Measurements from ENCODE around the gene POU5F1.
A peak's percentile ranks its signal among the peaks of the same experiment; 100 is the strongest.
"Not testable (repeated sequence)": the region's sequence is repeated elsewhere in the genome, so short reads cannot be mapped to it uniquely, and the experiment has no call there.

The POU5F1 gene

DNA sequence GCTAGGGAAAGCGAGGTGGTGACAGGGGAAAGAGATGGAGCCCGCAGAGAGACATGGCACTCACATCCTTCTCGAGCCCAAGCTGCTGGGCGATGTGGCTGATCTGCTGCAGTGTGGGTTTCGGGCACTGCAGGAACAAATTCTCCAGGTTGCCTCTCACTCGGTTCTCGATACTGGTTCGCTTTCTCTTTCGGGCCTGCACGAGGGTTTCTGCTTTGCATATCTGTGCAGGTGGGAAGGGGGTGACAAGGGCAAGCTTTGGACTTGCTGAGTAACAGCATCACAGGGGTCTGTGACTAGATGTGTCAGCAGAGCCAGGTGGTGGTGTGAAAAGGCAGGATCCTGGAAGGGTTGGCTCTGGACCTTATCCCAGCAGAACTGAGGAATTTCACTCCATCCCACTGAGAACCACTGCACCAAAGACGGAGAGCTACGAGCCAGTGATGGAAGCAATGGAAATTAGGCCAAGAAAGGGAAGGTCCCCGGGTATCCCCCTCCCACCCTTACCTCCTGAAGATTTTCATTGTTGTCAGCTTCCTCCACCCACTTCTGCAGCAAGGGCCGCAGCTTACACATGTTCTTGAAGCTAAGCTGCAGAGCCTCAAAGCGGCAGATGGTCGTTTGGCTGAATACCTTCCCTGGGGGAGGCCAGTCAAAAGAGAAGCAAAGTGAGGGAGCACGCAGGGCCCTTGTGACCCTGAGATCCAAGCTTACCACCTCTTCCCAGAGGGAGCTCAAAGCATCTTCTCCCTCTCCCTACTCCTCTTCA is 5.2 kb downstream of the POU5F1 start:
- not testable (repeated sequence) for DNase-seq (ENCODE audit: low read depth)

DNA sequence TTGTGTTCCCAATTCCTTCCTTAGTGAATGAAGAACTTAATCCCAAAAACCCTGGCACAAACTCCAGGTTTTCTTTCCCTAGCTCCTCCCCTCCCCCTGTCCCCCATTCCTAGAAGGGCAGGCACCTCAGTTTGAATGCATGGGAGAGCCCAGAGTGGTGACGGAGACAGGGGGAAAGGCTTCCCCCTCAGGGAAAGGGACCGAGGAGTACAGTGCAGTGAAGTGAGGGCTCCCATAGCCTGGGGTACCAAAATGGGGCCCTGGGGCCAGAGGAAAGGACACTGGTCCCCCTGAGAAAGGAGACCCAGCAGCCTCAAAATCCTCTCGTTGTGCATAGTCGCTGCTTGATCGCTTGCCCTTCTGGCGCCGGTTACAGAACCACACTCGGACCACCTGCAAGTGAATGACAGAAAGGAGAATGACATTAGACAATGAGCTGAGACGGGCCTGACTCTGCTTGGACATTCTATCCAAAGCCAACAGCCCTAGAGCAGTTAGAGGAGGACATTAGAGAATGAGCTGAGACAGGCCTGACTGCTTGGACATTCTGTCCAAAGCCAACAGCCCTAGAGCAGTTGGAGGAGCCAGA is 5.9 kb downstream of the POU5F1 start:
- not testable (repeated sequence) for DNase-seq (ENCODE audit: low read depth)

DNA sequence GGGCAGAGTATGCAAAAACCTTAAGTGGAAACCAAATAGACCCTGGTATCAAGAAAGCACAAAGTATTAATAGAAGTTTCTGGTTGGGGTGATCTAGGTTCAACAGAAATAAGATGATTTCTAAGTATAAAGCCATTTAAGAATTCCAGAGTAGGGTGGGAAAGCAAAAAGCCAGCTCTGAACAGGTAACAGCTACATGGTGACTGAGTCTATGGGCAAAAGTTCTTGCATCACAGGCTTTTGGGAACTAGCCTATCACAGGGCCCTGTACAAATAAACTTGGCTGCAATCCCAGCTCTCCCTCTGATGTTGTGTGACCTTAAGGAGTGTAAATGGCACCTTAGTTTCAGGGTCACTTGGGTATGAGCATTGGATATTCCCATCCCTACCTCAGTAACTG is 6.6 kb downstream of the POU5F1 start:
- DNase-seq (ENCODE audit: low read depth): no peak

DNA sequence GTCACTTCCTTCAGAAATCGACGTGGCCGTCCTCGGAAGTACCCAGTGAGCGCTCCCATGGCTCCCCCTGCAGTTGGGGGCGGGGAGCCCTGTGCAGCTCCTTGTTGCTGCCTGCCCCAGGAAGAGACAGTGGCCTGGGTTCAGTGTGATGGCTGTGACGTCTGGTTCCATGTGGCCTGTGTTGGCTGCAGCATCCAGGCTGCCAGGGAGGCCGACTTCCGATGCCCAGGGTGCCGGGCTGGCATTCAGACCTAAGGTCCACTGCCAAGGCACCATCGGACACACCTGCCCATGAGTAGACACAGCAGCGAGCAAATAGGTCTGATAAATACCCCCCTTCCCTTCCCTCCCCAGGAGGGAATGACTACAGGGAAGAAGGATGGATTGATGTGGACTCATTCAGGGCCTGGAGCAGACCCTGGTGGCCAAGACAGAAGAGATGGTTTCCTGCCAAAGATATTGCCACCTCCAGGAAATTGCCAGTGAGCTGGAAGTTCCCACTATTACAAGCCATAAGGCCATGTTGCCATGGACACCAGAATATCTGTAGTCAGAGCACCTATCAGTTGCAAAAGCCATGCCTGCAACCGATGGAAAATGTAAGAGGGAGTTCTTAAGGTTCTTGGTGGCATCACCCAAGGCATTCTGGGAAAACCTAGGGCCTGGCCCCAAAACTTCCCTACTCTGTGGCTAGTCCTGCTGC is 7.9 kb downstream of the POU5F1 start:
- DNase-seq (ENCODE audit: low read depth): no peak

DNA sequence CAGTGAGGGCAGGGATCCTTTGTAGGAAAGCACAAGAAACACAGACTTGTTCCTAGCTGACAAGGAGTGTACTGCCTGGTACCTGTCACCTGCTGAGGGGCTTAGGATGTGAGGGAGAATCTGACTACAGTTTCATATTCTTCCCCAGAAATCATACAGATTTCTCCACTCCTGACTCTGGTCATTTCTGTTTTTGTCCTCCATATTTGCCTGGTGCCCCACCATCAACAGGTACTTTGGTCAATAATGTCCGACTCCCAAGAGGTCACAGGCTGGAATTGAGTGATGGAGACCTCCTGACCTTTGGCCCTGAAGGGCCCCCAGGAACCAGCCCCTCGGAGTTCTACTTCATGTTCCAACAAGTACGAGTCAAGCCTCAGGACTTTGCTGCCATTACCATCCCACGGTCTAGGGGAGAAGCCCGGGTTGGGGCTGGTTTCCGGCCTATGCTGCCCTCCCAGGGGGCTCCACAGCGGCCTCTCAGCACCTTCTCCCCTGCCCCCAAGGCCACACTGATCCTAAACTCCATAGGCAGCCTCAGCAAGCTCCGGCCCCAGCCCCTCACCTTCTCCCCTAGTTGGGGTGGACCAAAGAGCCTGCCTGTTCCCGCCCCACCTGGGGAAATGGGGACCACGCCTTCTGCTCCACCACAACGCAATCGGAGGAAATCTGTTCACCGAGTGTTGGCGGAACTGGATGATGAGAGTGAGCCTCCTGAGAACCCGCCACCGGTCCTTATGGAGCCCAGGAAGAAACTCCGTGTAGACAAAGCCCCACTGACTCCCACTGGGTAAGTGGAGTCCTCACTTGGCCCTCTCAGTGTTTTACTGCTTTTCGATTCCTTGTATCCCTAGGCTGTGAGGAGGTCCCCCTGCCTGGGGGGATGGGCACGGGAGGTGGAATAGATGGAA is 9.0 kb downstream of the POU5F1 start:
- DNase-seq (ENCODE audit: low read depth): no peak

DNA sequence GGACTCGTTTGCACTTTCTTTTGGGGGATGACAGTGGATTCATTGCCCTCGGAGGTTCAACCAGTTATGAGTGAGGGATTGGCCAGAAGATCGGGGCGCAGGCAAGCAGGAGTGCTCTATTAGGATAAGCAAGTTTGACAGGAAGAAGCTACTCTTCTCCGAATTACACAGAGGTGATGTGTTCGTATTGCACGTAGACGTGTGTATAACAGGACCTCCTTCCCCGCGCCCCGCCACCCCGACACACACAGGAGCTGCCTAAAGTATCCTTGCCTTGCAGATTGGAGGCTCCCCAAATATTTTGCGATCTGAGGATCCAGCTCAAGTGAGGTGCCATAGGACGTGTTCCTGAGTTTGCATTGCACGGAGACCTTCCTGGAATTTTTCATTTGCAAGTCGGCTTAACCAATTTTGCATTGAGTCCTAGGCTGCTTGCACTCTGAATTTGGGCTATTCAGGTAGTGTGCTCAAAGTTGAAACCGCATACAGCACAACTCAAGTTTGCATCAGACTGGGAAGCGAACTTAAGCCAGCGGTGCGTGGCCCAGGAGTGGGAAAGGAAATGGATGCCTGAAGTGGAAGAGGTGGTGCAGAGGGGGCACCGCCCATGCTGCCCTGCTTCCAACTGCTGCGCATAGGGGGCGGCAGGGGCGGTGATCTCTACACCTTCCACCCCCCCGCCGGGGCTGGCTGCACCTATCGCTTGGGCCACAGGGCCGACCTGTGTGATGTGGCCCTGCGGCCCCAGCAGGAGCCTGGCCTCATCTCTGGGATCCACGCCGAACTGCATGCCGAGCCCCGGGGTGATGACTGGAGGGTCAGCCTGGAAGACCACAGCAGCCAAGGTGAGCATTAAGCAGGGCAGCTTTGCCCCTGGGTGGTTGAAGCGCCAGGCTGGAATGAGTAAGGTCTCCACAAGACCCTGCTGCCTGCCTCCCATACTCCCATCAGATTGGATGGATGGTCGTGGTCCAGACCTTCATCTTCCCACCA is 11.3 kb downstream of the POU5F1 start:
- DNase-seq (ENCODE audit: low read depth): no peak

DNA sequence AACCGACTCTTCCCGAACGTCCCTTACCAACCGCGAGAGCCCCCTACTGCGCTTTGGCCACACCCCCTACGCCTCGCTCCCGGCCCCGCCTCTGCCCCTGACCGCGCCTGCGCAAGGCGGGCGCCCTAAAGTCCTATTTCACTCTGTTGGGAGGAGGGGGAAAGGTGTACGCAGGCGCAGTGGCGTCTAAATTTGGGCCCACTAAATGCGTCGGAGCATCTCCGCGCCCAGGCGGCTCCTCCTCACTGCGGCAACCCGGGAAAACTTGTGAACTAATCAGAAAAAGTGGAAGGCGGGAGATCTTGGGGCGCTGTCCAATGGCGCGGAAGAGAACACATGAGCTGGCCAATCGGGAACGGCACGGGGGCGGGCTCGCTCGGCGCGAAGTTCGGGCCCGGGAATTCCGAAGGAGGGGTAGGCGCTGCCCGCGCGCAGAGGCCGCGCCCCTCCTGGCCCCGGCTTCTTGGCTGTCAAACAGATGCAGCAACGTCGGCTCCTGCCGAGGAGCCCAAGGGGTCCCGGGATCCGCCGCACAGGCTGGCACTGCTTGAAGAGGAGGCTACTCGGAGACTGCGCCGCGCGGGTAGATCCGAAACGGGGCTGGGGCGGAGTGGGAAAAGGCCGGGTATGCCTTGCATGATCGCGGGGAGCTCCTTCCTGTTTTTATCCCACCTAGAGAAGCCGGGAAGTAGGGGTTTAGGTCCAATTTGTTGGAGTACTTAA is 12.2 kb downstream of the POU5F1 start, which contains the start of gene TCF19:
TCF19 (plus strand) TSS at position 450 of the 723 bp plus-strand sequence. CDS start 881 bp downstream, outside the sequence.
- DNase-seq (ENCODE audit: low read depth): peak; percentile 99

DNA sequence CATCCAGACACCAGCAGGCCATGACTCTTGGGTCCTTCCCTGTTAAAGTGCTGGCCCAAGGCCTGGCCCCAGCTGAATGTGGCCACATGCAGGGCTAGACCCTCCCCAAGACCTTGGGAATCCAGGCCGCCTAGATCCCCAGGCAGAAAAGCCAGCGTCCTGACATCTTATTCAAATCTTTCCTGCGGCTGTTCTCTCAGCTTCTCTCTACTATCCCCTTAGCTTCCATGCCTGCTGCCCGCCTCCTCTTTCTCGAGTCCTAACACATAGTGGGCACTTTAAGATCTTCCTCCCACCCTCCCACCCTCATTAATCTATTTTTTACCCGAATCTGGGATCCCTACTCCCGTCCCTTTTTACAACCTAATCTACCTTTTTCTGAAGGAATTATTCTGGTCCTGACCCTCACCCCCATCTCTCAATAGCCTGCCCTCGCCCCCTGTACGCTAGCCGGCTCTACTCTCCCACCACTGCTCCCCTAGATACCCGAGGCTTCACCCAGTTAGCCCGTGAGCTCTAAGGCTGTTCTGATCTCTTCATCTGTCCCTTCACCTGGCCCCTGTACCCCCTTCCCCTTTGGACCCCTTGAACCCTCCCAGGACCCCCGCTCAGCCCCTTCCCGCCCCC is 12.9 kb downstream of the POU5F1 start, which contains the start of gene CCHCR1:
CCHCR1 (minus strand) TSS at position 290 of the 627 bp plus-strand sequence; CDS start at position 88, 202 bp downstream.
- DNase-seq (ENCODE audit: low read depth): no peak

DNA sequence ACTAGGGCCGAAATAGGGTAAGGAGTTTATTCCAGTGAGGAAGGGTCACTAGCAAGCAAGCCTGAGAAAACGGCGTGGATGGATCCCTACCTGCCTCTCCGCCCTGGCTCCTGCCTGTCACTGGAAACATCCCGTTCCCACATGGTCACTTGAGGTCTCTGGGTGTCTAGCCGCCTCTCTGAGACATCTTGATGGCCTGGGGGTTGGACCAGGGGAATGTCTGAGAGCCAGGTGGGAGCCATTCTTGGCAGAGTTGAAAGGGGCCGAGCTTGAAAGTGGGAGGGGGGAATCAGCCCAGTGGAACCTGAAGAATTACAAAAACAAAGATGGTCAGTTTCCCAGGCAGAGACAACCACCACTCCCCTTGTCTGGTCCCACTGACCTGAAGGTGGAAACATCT is 13.8 kb downstream of the POU5F1 start:
- DNase-seq (ENCODE audit: low read depth): no peak

DNA sequence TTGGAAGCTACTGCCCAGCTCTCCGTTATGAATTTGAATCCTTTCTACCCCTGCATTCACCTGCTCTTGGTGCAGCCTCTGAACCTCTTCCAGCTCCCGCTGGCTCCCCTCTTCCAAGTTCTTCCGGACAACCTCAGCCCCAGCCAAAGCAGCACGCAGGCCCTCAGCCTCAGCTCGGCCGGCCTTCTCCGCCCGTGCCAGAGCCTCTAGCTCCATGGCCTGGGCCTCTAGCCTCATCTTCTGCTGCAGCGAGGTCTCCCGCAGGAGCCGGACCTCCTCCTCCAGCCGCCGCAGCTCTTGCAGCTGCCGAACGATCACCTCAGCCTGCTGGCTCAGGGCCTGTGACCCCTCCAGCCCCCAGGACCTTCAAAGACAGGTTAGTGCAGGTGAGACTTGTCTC is 16.0 kb downstream of the POU5F1 start:
- no peak for DNase-seq (ENCODE audit: low read depth)

DNA sequence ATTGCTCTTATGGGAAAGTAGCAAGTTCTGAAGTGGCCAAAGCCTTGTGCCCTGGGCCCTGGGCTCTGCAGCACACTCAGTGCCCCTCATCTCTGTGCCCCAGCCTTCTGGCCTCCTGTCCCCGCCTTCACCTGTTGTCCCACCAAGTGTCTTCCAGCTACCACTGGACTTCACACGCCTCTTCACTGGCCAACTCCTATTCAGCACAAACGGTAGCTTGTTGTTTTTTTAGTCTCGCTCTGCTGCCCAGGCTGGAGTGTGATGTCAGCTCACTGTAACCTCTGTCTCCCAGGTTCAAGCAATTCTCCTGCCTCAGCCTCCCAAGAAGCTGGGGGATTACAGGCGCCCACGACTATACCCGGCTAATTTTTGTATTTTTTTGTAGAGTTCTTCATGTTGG is 17.7 kb downstream of the POU5F1 start:
- DNase-seq (ENCODE audit: low read depth): no peak

DNA sequence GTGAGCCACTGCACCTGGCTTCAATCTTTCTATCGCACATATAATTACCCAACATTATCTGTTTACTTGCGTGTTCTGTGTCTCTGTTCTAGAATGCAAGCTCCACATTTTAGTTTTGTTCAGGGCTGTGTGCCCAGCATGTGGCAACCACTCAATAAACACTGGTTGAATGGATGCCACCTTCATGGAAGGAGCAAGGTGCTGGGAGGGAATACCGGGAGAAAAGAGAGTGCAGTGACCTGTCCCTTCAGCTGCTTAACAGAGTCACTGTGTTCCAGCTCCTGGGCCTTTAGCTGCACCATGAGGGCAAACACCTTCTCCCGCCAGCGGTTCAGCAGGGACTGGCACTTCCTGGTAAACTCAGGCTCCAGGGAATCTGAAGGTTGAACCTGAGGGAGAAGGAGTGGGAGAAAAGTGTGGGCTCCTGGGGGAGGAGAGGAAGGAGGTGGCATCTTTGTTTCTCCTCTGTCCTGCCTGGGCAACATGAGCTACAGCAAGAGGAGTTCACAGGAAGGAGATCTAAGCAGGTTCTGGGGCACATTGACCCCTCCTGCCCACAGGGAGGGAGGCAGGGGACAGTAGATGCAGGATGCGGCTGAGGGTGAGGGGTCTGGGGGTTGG is 20.5 kb downstream of the POU5F1 start:
- no peak for DNase-seq (ENCODE audit: low read depth)

DNA sequence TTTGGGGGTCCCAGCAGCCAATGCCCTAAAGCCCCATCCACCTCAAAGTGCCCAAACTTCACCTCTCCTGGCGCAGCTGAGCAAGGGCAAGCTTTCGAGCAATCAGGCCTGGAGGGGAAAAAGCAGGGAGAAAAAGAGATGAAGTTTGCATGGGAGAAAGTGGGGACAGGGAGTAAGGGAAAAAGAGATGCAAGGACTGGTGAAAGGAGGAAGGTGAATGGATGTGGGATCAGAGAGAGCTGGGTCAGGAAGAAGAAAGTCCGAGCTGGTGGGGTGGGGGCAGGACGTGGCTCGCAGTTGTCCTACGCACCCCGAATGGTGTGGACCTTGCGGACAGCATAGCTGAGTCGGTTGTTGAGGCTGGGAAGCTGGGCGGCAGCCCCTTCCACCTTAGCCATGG is 25.1 kb downstream of the POU5F1 start:
- no peak for DNase-seq (ENCODE audit: low read depth)

DNA sequence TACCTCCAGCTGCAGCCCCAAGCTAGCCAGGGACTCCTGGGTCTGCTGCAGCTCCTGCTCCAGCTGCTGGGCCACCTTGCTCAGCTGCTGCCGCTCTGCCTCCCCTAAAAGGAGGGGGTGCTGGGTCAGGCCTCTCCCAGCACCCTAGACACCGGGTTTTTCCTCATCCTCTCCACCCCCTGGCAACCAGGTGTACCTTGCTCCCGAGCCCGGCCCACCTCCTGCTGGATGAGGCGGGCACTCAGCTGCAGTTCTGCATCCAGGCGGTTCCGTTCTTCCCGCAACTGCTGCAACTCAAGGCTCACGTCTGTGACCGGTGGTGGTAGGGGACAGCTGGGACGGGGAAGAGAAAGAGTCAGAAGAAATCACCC is 25.5 kb downstream of the POU5F1 start:
- no peak for DNase-seq (ENCODE audit: low read depth)

DNA sequence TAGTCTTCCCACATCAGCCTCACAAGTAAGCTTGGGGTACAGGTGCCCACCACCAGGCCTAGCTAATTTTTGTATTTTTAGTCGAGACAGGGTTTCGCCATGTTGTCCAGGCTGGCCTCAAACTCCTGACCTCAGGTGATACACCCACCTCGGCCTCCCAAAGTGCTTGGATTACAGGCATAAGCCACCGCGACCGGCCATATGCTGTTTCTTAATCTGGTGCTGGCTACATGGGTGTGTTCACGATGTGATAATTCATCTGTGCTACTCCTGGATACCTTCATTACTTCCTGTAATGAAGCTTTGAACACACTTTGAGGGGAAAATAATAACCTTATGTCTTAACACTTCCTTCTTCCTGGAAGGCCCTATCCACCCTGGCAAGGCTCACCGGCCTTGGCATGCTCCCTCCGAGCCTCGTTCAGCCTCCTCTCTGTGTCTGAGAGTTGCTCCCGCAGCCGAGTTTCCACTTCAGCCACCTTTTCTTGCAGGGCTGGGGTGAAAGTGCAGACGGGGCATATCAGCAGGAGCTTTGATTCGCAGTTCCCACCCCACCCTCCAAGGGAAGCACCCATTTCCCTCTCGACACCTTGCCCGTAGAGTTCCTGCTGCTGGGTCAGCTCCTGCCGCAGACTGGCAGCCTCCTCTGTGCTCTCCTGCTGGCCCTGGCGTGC is 26.0 kb downstream of the POU5F1 start:
- no peak for DNase-seq (ENCODE audit: low read depth)

DNA sequence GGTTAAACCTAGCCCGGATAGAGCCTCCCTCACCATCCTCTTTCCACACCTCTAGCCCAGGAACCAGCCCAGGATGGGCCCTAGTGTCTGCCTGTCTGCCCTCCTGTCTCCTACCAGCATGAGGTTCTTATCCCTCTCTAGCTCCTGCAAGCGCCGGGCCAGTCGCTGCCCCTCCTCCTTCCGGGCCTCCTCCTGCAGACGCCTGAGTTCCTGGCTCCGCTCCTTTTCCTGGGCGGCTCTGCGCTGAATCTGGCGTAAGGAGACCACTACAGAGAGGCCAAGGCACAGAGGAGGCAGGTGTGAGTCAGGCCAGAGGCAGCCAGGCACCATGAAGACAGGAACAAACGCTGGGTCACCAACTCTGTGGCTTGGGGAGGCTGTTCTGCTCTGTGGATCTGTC is 27.3 kb downstream of the POU5F1 start:
- DNase-seq (ENCODE audit: low read depth): no peak

DNA sequence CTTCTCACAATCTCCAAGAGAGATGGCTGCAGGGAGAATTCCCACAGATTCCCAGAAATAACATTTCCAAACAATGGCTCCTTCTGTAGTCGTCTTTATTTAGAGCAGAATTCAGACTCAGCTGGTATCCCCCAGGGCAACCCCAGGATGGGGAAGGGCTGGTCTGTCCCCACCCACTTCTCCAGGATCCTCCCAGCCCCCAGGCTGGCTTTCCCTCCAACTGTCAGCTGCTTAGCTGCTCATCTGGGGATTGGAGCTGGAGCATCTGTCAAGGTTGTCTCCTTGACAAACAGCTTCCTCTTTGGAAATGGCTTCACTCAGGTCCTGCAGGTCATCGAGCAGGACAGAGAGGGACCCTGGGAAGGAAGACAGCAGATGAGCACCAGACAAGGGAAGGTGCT is 28.1 kb downstream of the POU5F1 start:
- DNase-seq (ENCODE audit: low read depth): no peak

DNA sequence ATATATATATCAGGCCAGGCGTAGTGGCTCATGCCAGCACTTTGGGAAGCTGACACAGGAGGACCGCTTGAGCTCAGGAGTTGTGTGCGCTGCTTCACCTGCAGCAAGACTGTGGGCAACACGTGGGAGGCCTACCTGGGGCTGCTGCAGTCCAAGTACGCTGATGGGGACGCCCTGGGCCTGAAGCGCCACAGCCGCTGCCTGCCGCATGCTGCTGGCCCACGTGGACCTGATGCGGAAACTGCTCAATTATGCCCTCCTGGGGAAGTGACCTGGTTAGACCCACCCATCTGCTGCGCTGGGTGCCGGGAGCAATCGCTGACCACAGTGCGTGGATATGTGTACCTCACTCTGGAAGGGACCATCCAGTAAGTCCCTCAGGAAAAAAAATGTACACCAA is 29.8 kb downstream of the POU5F1 start:
- no peak for DNase-seq (ENCODE audit: low read depth)

DNA sequence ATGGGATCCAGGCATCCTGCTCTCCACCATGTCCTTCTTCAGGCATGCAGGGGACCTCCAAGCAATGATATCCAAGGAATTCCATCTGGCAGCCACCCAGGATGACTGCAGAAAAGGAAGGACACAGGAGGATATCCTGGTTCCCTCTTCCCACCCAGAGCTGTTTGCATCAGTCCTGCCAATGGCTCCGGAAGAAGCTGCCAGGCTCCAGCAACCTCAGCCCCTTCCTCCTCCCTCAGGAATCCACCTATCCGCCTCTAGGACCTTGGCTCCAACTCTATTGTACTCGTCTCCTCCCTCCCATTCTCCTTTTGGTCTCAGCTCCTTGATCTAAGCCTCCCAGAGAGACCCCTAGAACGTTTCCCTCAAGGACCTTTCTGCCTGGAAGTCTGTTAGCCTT is 30.9 kb downstream of the POU5F1 start:
- DNase-seq (ENCODE audit: low read depth): no peak

Measured in activated T-cell treated with anti-CD3 and anti-CD28 coated beads for 1 hour (primary cell).